IMR-90 (cell line): ENCODE results near the gene ATP10D. TPM values are rescaled to one million over a fixed set of nuclear protein-coding genes. Genes with fewer than 3 reads are reported as not detected.

Source experiments
- ATAC-seq: fragments of 200-7000 bp; cut with Tn5 transposase; 2 replicates; pipeline ENCODE4 v1.9.1; 2020; ENCODE audit warnings: low read depth, mild to moderate bottlenecking, moderate library complexity
- BruUV-seq: library from RNA; stranded (reverse); fragments of 400-500 nt; replicated peaks from 2 replicates; lab custom pipeline; 2021; lab: Mats Ljungman, UMichigan
- CTCF ChIA-PET: fragments of 300-600 bp; formaldehyde crosslinking; extraction: SDS; loops from one replicate; lab custom pipeline; 2021; ENCODE audit warnings: antibody characterized with exemption; lab: Yijun Ruan, JAX
- POLR2A ChIA-PET: fragments of 300-600 bp; sonication (Branson Sonifier 250); formaldehyde crosslinking; loops from one replicate; lab custom pipeline; 2022; ENCODE audit warnings: antibody characterized with exemption; ENCODE audit not compliant: unreplicated experiment; lab: Charles Lee
- DNase-seq: peaks from one replicate; pipeline ENCODE4 v3.0.0; 2013
- H2AFZ ChIP-seq: replicated peaks from 2 replicates; pipeline ENCODE3; 2013; ENCODE audit warnings: low read length, mild to moderate bottlenecking; ENCODE audit not compliant: poor library complexity
- H2AK5ac ChIP-seq: 2 replicates; pipeline ENCODE4 v1.6.1; 2013; ENCODE audit warnings: low read depth, low read length, inconsistent platforms
- H2AK9ac ChIP-seq: replicated peaks from 2 replicates; pipeline ENCODE3; 2013; ENCODE audit warnings: mild to moderate bottlenecking, low read depth, low read length, moderate library complexity; ENCODE audit not compliant: poor library complexity
- H2BK120ac ChIP-seq: 2 replicates; pipeline ENCODE4 v1.6.1; 2013; ENCODE audit warnings: low read depth, low read length, inconsistent platforms
- H2BK15ac ChIP-seq: 3 replicates; pipeline ENCODE4 v1.6.1; 2013; ENCODE audit warnings: low read depth, low read length, inconsistent platforms
- H2BK20ac ChIP-seq: 2 replicates; pipeline ENCODE4 v1.6.1; 2013; ENCODE audit warnings: low read depth, mild to moderate bottlenecking, inconsistent platforms, low read length, moderate library complexity
- H2BK5ac ChIP-seq: 2 replicates; pipeline ENCODE4 v1.6.1; 2013; ENCODE audit warnings: mild to moderate bottlenecking, low read depth, low read length, inconsistent platforms; ENCODE audit not compliant: poor library complexity, severe bottlenecking
- H3K14ac ChIP-seq: replicated peaks from 2 replicates; pipeline ENCODE4 v1.6.1; 2013; ENCODE audit warnings: low read depth, low read length, inconsistent platforms
- H3K18ac ChIP-seq: 2 replicates; pipeline ENCODE4 v1.6.1; 2013; ENCODE audit warnings: low read depth, low read length, control low read depth
- H3K23ac ChIP-seq: 2 replicates; pipeline ENCODE4 v1.6.1; 2013; ENCODE audit warnings: low read depth, low read length, inconsistent platforms
- H3K27ac ChIP-seq: 2 replicates; pipeline ENCODE4 v1.5.1; 2013; ENCODE audit warnings: mild to moderate bottlenecking, control low read depth, low read length; ENCODE audit not compliant: insufficient read depth
- H3K27me3 ChIP-seq: 2 replicates; pipeline ENCODE4 v1.6.1; 2013; ENCODE audit warnings: low read length; ENCODE audit not compliant: control insufficient read depth, insufficient read depth
- H3K36me3 ChIP-seq: 2 replicates; pipeline ENCODE4 v1.6.1; 2013; ENCODE audit warnings: low read length, mixed read lengths; ENCODE audit not compliant: control insufficient read depth, insufficient read depth
- H3K4ac ChIP-seq: 2 replicates; pipeline ENCODE4 v1.6.1; 2013; ENCODE audit warnings: low read depth, low read length, inconsistent platforms
- H3K4me1 ChIP-seq: 2 replicates; pipeline ENCODE4 v1.6.1; 2013; ENCODE audit warnings: low read length, mixed read lengths; ENCODE audit not compliant: control insufficient read depth, insufficient read depth
- H3K4me2 ChIP-seq: 2 replicates; pipeline ENCODE4 v1.6.1; 2013; ENCODE audit warnings: low read depth, mild to moderate bottlenecking, control low read depth, low read length, moderate library complexity
- H3K4me3 ChIP-seq: 2 replicates; pipeline ENCODE4 v1.5.1; 2013; ENCODE audit warnings: low read depth, mild to moderate bottlenecking, control low read depth, low read length, moderate library complexity; ENCODE audit not compliant: insufficient read depth
- H3K56ac ChIP-seq: 2 replicates; pipeline ENCODE4 v1.6.1; 2013; ENCODE audit warnings: low read length, inconsistent platforms; ENCODE audit not compliant: insufficient read depth; ENCODE audit errors: extremely low read depth
- H3K79me1 ChIP-seq, 2 experiments: 2 replicates each; pipeline ENCODE4 v1.6.1; 2013; ENCODE audit warnings: low read length in 2 of 2, inconsistent platforms in 1 of 2, low read depth in 1 of 2
- H3K9ac ChIP-seq: 2 replicates; pipeline ENCODE4 v1.6.1; 2013; ENCODE audit warnings: low read depth, low read length, control low read depth
- H3K9me1 ChIP-seq: 2 replicates; pipeline ENCODE4 v1.6.1; 2013; ENCODE audit warnings: low read length, inconsistent platforms; ENCODE audit not compliant: insufficient read depth
- H3K9me3 ChIP-seq: 2 replicates; pipeline ENCODE4 v1.6.1; 2013; ENCODE audit warnings: low read length; ENCODE audit not compliant: control insufficient read depth, insufficient read depth
- H4K20me1 ChIP-seq: 2 replicates; pipeline ENCODE4 v1.6.1; 2013; ENCODE audit warnings: low read length, inconsistent platforms; ENCODE audit not compliant: insufficient read depth
- H4K5ac ChIP-seq: 2 replicates; pipeline ENCODE4 v1.6.1; 2013; ENCODE audit warnings: mild to moderate bottlenecking, low read depth, low read length, control low read depth
- H4K8ac ChIP-seq, 2 experiments: 2 replicates each; pipeline ENCODE4 v1.6.1; 2013; ENCODE audit warnings: low read depth in 2 of 2, low read length in 2 of 2, control low read depth in 1 of 2, inconsistent platforms in 1 of 2
- H4K91ac ChIP-seq: 2 replicates; pipeline ENCODE4 v1.6.1; 2013; ENCODE audit warnings: low read depth, low read length, inconsistent platforms; ENCODE audit not compliant: insufficient read depth
- ELK1 ChIP-seq: fragments of 150-350 bp; IDR thresholded peaks from 2 replicates; pipeline ENCODE4 v1.6.1; 2016; ENCODE audit warnings: low read depth, mild to moderate bottlenecking, low read length, moderate library complexity, borderline replicate concordance
- USF2 ChIP-seq: fragments of 150-350 bp; IDR thresholded peaks from 2 replicates; pipeline ENCODE4 v1.6.1; 2017; ENCODE audit warnings: mild to moderate bottlenecking, antibody characterized with exemption, low read length, low read depth
- WGBS, 2 experiments: methylation state at CpG; one replicate each; pipeline versions ENCODE4 v1.1.5 to v1.1.7; 2013; ENCODE audit warnings: missing lambda C conversion rate in 2 of 2; ENCODE audit not compliant: insufficient read length in 1 of 2; ENCODE audit errors: extremely low coverage in 2 of 2; 5-methylcytosine and 5-hydroxymethylcytosine counted together
- dilution Hi-C: fragments of 300-500 bp; cut with HindIII; formaldehyde crosslinking; loops from one replicate; pipeline ENCODE4 v1.14.3; 2018; ENCODE audit warnings: low sequenced_read_pairs; ENCODE audit not compliant: unreplicated experiment
- in situ Hi-C: fragments of 300-500 bp; cut with MboI; formaldehyde crosslinking; loops from 3 replicates; pipeline ENCODE4 v1.14.3; 2019; ENCODE audit warnings: low sequenced_read_pairs, inconsistent platforms, mixed read lengths
- intact Hi-C: fragments of 100-400 bp; cut with micrococcal nuclease; formaldehyde crosslinking; loops from 2 replicates; pipeline ENCODE4 v1.10.0; 2022
- polyA plus RNA-seq, 3 experiments: library from polyadenylated mRNA; depleted of rRNA; stranded (reverse); fragments of >200 nt; gene quantifications; 2 replicates each; pipeline ENCODE4 v1.2.3, GENCODE V29; 2012; ENCODE audit warnings: low replicate concordance in 1 of 3
- total RNA-seq: library from RNA; depleted of rRNA; stranded (reverse); fragments of >200 nt; gene quantifications from 2 replicates; pipeline ENCODE4 v1.2.3, GENCODE V29; 2012; rRNA removed

The ATP10D gene
- total and polyA plus RNA-seq, 2 of the 4 experiments (the other 2 are of a cell fraction) = 28.9 to 135 TPM

GRCh38 chr4:47642191-47642830 is 157.2 kb downstream of the ATP10D start:
- CTCF ChIA-PET = no interaction called here
- no peak overlapping the region for H2AK9ac ChIP-seq
- no peaks in the 10 kb centered on the region for H3K79me1 ChIP-seq
- WGBS, 2 experiments = no CpG with 5 or more reads among the region's 6 CpGs
- H4K20me1 ChIP-seq = no peaks in the 10 kb centered on the region
- no peak overlapping the region for H2AK5ac ChIP-seq
- no peaks in the 10 kb centered on the region for H3K36me3 ChIP-seq
- in situ Hi-C loops (no loop called here), intact Hi-C loops (no loop called here), dilution Hi-C loops (no loop called here)
- no peak overlapping the region for H2BK120ac ChIP-seq
- H3K23ac ChIP-seq = no peak overlapping the region
- H3K9me1 ChIP-seq = no peaks in the 10 kb centered on the region
- no peaks in the 10 kb centered on the region for H3K9me3 ChIP-seq
- H3K14ac ChIP-seq = no peak overlapping the region
- POLR2A ChIA-PET = no interaction called here
- TF ChIP-seq USF2 (no peak), ELK1 (no peak)
- no peak overlapping the region for H3K4me2 ChIP-seq
- H3K4me3 ChIP-seq = no peak overlapping the region
- no peak overlapping the region for H4K5ac ChIP-seq
- no peak overlapping the region for H2BK20ac ChIP-seq
- ATAC-seq (no peak), DNase-seq (no peak)
- H3K4ac ChIP-seq = no peak overlapping the region
- peaks cover 2% of the 10 kb centered on the region; the same call in 1 of the 2 replicates for H3K4me1 ChIP-seq
- H3K9ac ChIP-seq = no peak overlapping the region
- no peak overlapping the region for H4K91ac ChIP-seq
- no peaks in the 10 kb centered on the region for H3K27me3 ChIP-seq
- no peak overlapping the region for H3K18ac ChIP-seq
- H3K27ac ChIP-seq = no peak overlapping the region
- BruUV-seq = no TSS peak
- no peak overlapping the region for H2BK15ac ChIP-seq
- H2BK5ac ChIP-seq = no peak overlapping the region
- H4K8ac ChIP-seq = no peak overlapping the region
- H2AFZ ChIP-seq = no peak overlapping the region
- no peak overlapping the region for H3K56ac ChIP-seq

Other genes starting within 250 kb of the ATP10D start
- gene COMMD8, start 21.6 kb upstream of the ATP10D start, total RNA-seq = 12.5 and 29.4 TPM in 2 replicates
- gene COMMD8, start 21.6 kb upstream of the ATP10D start, polyA plus RNA-seq (2012; rRNA removed) = 11.0 and 12.6 TPM in 2 replicates